A673 (cell line): ENCODE measurements around the gene MAPKAPK3. TPM values are rescaled to one million over a fixed set of nuclear protein-coding genes. Genes with fewer than 3 reads are reported as not detected.

Experiments
- BruUV-seq: library from RNA; stranded (reverse); fragments of 400-500 nt; replicated peaks from 2 replicates; lab custom pipeline; 2021; lab: Mats Ljungman, UMichigan
- CTCF ChIA-PET: fragments of 300-600 bp; sonication (Branson Sonifier 250); formaldehyde crosslinking; loops from one replicate; lab custom pipeline; 2022; ENCODE audit warnings: antibody characterized with exemption; lab: Charles Lee
- POLR2A ChIA-PET: fragments of 300-600 bp; sonication (Branson Sonifier 250); formaldehyde crosslinking; loops from one replicate; lab custom pipeline; 2022; ENCODE audit warnings: antibody characterized with exemption; ENCODE audit not compliant: low non-redundant PET; lab: Charles Lee
- DNase-seq: peaks from one replicate; pipeline ENCODE4 v3.0.0-alpha.2; 2015; ENCODE audit warnings: low spot score
- H3K27ac ChIP-seq: fragments of 200-600 bp; sonication (generic); 2 replicates; pipeline ENCODE4 v1.5.1; 2016; ENCODE audit warnings: mixed run types, low read depth, mild to moderate bottlenecking, mixed read lengths, antibody characterized with exemption, low read length; ENCODE audit not compliant: poor library complexity, severe bottlenecking
- H3K27me3 ChIP-seq: fragments of 200-600 bp; sonication (generic); replicated peaks from 2 replicates; pipeline ENCODE4 v1.6.1; 2017; ENCODE audit warnings: mixed run types, low read depth, mild to moderate bottlenecking, mixed read lengths, antibody characterized with exemption, low read length; ENCODE audit not compliant: insufficient read depth, poor library complexity
- H3K36me3 ChIP-seq: fragments of 200-600 bp; sonication (generic); 2 replicates; pipeline ENCODE4 v1.6.1; 2016; ENCODE audit warnings: mixed run types, mild to moderate bottlenecking, mixed read lengths, antibody characterized with exemption, low read length; ENCODE audit not compliant: insufficient read depth, poor library complexity, severe bottlenecking
- H3K4me1 ChIP-seq: fragments of 200-600 bp; sonication (generic); 2 replicates; pipeline ENCODE4 v1.6.1; 2017; ENCODE audit warnings: mixed run types, mild to moderate bottlenecking, mixed read lengths, antibody characterized with exemption, low read length; ENCODE audit not compliant: insufficient read depth, poor library complexity, severe bottlenecking
- H3K4me3 ChIP-seq: fragments of 200-600 bp; sonication (generic); 2 replicates; pipeline ENCODE4 v1.5.1; 2016; ENCODE audit warnings: low read depth, mixed run types, mild to moderate bottlenecking, mixed read lengths, low read length; ENCODE audit not compliant: poor library complexity, severe bottlenecking
- H3K9me3 ChIP-seq: fragments of 200-600 bp; sonication (generic); 2 replicates; pipeline ENCODE4 v1.6.1; 2016; ENCODE audit warnings: mixed run types, low read depth, mild to moderate bottlenecking, mixed read lengths, antibody characterized with exemption, low read length; ENCODE audit not compliant: poor library complexity, severe bottlenecking
- CTCF ChIP-seq: fragments of 300-800, 200-600 bp; sonication (generic); conservative IDR thresholded peaks from 2 replicates; pipeline ENCODE4 v1.5.1; 2017; ENCODE audit warnings: low read depth, mild to moderate bottlenecking, antibody characterized with exemption, low read length, moderate library complexity, mixed read lengths
- EZH2 ChIP-seq: fragments of 200-600 bp; sonication (generic); IDR thresholded peaks from 2 replicates; pipeline ENCODE4 v1.6.1; 2017; ENCODE audit warnings: borderline replicate concordance, low read depth, mild to moderate bottlenecking, mixed read lengths, antibody characterized with exemption, low read length; ENCODE audit not compliant: poor library complexity, severe bottlenecking
- intact Hi-C: fragments of 100-400 bp; cut with micrococcal nuclease; formaldehyde crosslinking; loops from one replicate; pipeline ENCODE4 v1.10.0; 2022; ENCODE audit not compliant: unreplicated experiment
- total RNA-seq: library from RNA; stranded (reverse); gene quantifications from 2 replicates; pipeline ENCODE4 v1.2.3, GENCODE V29; 2021

MAPKAPK3 gene
- total RNA-seq, 1 experiment from 2014 or later = 15.8 TPM

DNA sequence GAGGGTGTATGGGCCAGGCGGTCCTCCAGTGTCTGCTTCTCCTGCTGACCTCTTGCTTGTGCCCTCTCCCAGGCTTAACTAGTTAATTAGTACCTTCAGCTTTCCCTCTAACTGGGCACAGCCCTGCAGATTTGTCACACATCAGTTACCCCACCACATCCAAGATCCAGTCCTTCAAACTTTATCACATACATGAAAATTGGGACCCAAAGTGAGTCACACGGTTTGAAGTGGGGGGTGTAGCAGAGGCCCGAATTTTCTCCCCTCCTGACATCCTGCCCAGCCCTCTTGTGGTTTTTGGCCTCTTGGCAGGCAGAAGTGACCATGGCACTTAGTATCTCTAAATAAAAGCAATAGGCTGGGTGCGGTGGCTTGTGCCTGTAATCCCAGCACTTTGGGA lies 3.9 kb downstream of the MAPKAPK3 start:
- BruUV-seq = no TSS peak
- Histone ChIP-seq H3K36me3 (no peaks in the 10 kb centered on the region), H3K9me3 (no peaks in the 10 kb centered on the region), H3K27me3 (no peaks in the 10 kb centered on the region), H3K27ac (no peak overlapping the region), H3K4me1 (peaks cover 6% of the 10 kb centered on the region), H3K4me3 (no peak overlapping the region)
- ChIA-PET POLR2A (no interaction called here), CTCF (no interaction called here)
- DNase-seq = no peak
- TF ChIP-seq CTCF = no peak
- TF ChIP-seq EZH2 = no peak
- intact Hi-C loops = no loop called here

DNA sequence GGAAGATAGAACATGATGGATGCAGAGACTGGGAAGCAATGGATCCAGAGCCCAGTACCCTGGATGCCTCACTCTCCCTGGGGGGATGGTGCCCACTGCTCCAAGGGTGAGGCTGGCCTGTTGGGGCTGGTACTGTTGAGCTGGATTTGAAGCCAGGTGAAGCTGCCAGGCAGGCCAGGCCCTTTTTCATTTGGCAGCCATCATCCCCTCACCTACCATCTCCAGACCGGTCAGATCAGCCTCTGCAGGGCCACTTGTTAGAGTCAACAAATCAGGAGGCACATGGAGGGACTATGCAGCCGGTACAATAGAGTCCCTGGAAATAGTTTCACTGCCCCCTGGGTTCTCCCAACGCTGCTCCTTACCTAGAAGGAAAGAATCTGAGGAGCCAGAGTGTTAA lies 5.9 kb downstream of the MAPKAPK3 start:
- no TSS peak for BruUV-seq
- no peak for DNase-seq
- H3K9me3 ChIP-seq = no peaks in the 10 kb centered on the region
- no peak overlapping the region for H3K27ac ChIP-seq
- intact Hi-C loops = no loop called here
- H3K36me3 ChIP-seq = no peaks in the 10 kb centered on the region
- ChIA-PET POLR2A (no interaction called here), CTCF (no interaction called here)
- H3K4me3 ChIP-seq = no peak overlapping the region
- no peak for TF ChIP-seq EZH2
- TF ChIP-seq CTCF = no peak
- peaks cover 7% of the 10 kb centered on the region for H3K4me1 ChIP-seq
- no peaks in the 10 kb centered on the region for H3K27me3 ChIP-seq

- Histone ChIP-seq H3K36me3 (no peaks in the 10 kb centered on the region), H3K9me3 (no peaks in the 10 kb centered on the region), H3K27me3 (no peaks in the 10 kb centered on the region), H3K4me3 (no peak overlapping the region), H3K27ac (no peak overlapping the region), H3K4me1 (peaks cover 7% of the 10 kb centered on the region)
- POLR2A ChIA-PET = no interaction called here
- intact Hi-C loops = no loop called here
- TF ChIP-seq CTCF = no peak
- no peak for TF ChIP-seq EZH2
- DNase-seq = no peak
- no TSS peak for BruUV-seq
- CTCF ChIA-PET = no interaction called here
Measured at GRCh38 chr3:50623840-50624474, 7.0 kb downstream of the MAPKAPK3 start.
